Left lobe of liver (tissue), 2 donors: ENCODE measurements around the gene MYO7A. TPM values are rescaled to one million over a fixed set of nuclear protein-coding genes. Genes with fewer than 3 reads are reported as not detected.

Experiments
- ATAC-seq: fragments of 200-7000 bp; cut with Tn5 transposase; one replicate; pipeline ENCODE4 v1.9.1; 2020; ENCODE audit warnings: mild to moderate bottlenecking, moderate library complexity
- DNase-seq: peaks from one replicate; pipeline ENCODE4 v3.0.0-alpha.2; 2020; ENCODE audit warnings: low spot score
- total RNA-seq: library from RNA; stranded (reverse); gene quantifications from one replicate; pipeline ENCODE4 v1.2.1, GENCODE V29; 2021
- donor health status: DM: no; HTN: no; CAD: no; lungs with moderate emphysema.
- donor health status: DM: no; HTN: yes; CAD: no.

MYO7A gene
- total RNA-seq, 1 donor from 2014 or later = 38.5 TPM

GRCh38 chr11:77126156-77126775 lies 1.8 kb upstream of the MYO7A start:
- no peak for ATAC-seq
- no peak for DNase-seq

- ATAC-seq (peak; percentile 1), DNase-seq (no peak)
Observed at GRCh38 chr11:77126861-77127234, 1.2 kb upstream of the MYO7A start.

GRCh38 chr11:77127235-77127911 lies 673 bp upstream of the MYO7A start:
- peak; percentile 75 for DNase-seq
- ATAC-seq = peak; percentile 58

GRCh38 chr11:77129069-77129841 lies 1.2 kb downstream of the MYO7A start:
- DNase-seq = no peak

GRCh38 chr11:77129842-77130756 lies 2.1 kb downstream of the MYO7A start:
- peak; percentile 6 for ATAC-seq

More at GRCh38 chr11:77129069-77129841, 1.2 kb downstream of the MYO7A start:
- no peak for ATAC-seq

GRCh38 chr11:77130763-77131513 lies 2.9 kb downstream of the MYO7A start:
- ATAC-seq (peak; percentile 60), DNase-seq (peak; percentile 97)

More at GRCh38 chr11:77129842-77130756, 2.1 kb downstream of the MYO7A start:
- DNase-seq = no peak

- DNase-seq (no peak), ATAC-seq (no peak)
Observed at GRCh38 chr11:77131560-77131959, 3.5 kb downstream of the MYO7A start.

- no peak for DNase-seq
- ATAC-seq = no peak
Observed at GRCh38 chr11:77135069-77135468, 7.0 kb downstream of the MYO7A start.

GRCh38 chr11:77136074-77136473 lies 8.0 kb downstream of the MYO7A start:
- ATAC-seq (no peak), DNase-seq (no peak)

GRCh38 chr11:77136784-77137420 lies 8.9 kb downstream of the MYO7A start:
- DNase-seq (no peak), ATAC-seq (peak; percentile 87)

- DNase-seq = no peak
- ATAC-seq = no peak
Observed at GRCh38 chr11:77137421-77137820, 9.4 kb downstream of the MYO7A start.

- ATAC-seq (no peak), DNase-seq (no peak)
Observed at GRCh38 chr11:77138106-77138649, 10.1 kb downstream of the MYO7A start.

GRCh38 chr11:77139201-77139600 lies 11.2 kb downstream of the MYO7A start:
- DNase-seq (no peak), ATAC-seq (no peak)

- ATAC-seq = no peak
- DNase-seq = no peak
Observed at GRCh38 chr11:77140231-77140851, 12.3 kb downstream of the MYO7A start.

- ATAC-seq = no peak
- DNase-seq = no peak
Observed at GRCh38 chr11:77141034-77141433, 13.0 kb downstream of the MYO7A start.

GRCh38 chr11:77141475-77141874 lies 13.4 kb downstream of the MYO7A start:
- ATAC-seq (no peak), DNase-seq (no peak)

- ATAC-seq (no peak), DNase-seq (no peak)
Observed at GRCh38 chr11:77142091-77142975, 14.3 kb downstream of the MYO7A start.
